Memory B cell (primary cell): Measurements from ENCODE around the gene GRK5.

ENCODE experiments used
- ATAC-seq: fragments of 150-1000 bp; cut with Tn5 transposase; 2 replicates; pipeline ENCODE4 v1.10.0; 2021; ENCODE audit warnings: low read depth, mild to moderate bottlenecking, moderate library complexity
- DNase-seq, 2 donors: peaks; one replicate each; pipeline ENCODE4 v3.0.0; 2022; ENCODE audit warnings: low spot score in 2 of 2
- H3K27ac Mint-ChIP-seq: one replicate; pipeline ENCODE4 v1.8.0; 2022; ENCODE audit warnings: mild to moderate bottlenecking, moderate library complexity, mixed read lengths
- H3K27me3 Mint-ChIP-seq: one replicate; pipeline ENCODE4 v1.8.0; 2022; ENCODE audit warnings: mixed read lengths
- H3K36me3 Mint-ChIP-seq: one replicate; pipeline ENCODE4 v1.8.0; 2022; ENCODE audit warnings: mild to moderate bottlenecking, mixed read lengths
- H3K4me1 Mint-ChIP-seq: one replicate; pipeline ENCODE4 v1.8.0; 2022; ENCODE audit warnings: mixed read lengths
- H3K4me3 Mint-ChIP-seq: one replicate; pipeline ENCODE4 v1.8.0; 2022; ENCODE audit warnings: mild to moderate bottlenecking, moderate library complexity, mixed read lengths
- H3K9me3 Mint-ChIP-seq: one replicate; pipeline ENCODE4 v1.8.0; 2022; ENCODE audit warnings: mixed read lengths

The GRK5 gene

GRCh38 chr10:119207366-119207666 lies at the start of gene GRK5:
TSS of gene GRK5 (plus strand) at chr10:119207571. CDS start at chr10:119207918, 347 bp downstream.
- peaks cover 19% of the 10 kb centered on the region for H3K4me1 Mint-ChIP-seq
- peak in 1 of 2 donors; percentile 96 for DNase-seq
- H3K27ac Mint-ChIP-seq: peak within 1 kb of the TSS; percentile 96
- H3K27me3 Mint-ChIP-seq: no peaks in the 10 kb centered on the region
- H3K9me3 Mint-ChIP-seq: no peaks in the 10 kb centered on the region
- ATAC-seq: peak; percentile 78
- peak within 1 kb of the TSS; percentile 98 for H3K4me3 Mint-ChIP-seq
- H3K36me3 Mint-ChIP-seq: no peaks in the 10 kb centered on the region

- ATAC-seq: no peak
- no peak overlapping the region for H3K27ac Mint-ChIP-seq
- no peak overlapping the region for H3K4me3 Mint-ChIP-seq
- H3K27me3 Mint-ChIP-seq: no peaks in the 10 kb centered on the region
- no peaks in the 10 kb centered on the region for H3K9me3 Mint-ChIP-seq
- H3K4me1 Mint-ChIP-seq: peaks cover 7% of the 10 kb centered on the region
- DNase-seq: no peak
- peaks cover 35% of the 10 kb centered on the region for H3K36me3 Mint-ChIP-seq
Measured at GRCh38 chr10:119159332-119159731, 48.0 kb upstream of the GRK5 start.

- peak overlapping the region; percentile 1 for H3K27ac Mint-ChIP-seq
- H3K27me3 Mint-ChIP-seq: no peaks in the 10 kb centered on the region
- ATAC-seq (no peak), DNase-seq (no peak)
- no peaks in the 10 kb centered on the region for H3K9me3 Mint-ChIP-seq
- peaks cover 18% of the 10 kb centered on the region for H3K36me3 Mint-ChIP-seq
- H3K4me1 Mint-ChIP-seq: peaks cover 11% of the 10 kb centered on the region
- H3K4me3 Mint-ChIP-seq: no peak overlapping the region
Measured at GRCh38 chr10:119161680-119162451, 45.5 kb upstream of the GRK5 start.

- H3K4me3 Mint-ChIP-seq: no peak overlapping the region
- DNase-seq (no peak), ATAC-seq (no peak)
- H3K27me3 Mint-ChIP-seq: no peaks in the 10 kb centered on the region
- peak overlapping the region; percentile 1 for H3K27ac Mint-ChIP-seq
- H3K9me3 Mint-ChIP-seq: no peaks in the 10 kb centered on the region
- H3K36me3 Mint-ChIP-seq: peaks cover 18% of the 10 kb centered on the region
- H3K4me1 Mint-ChIP-seq: peaks cover 11% of the 10 kb centered on the region
Measured at GRCh38 chr10:119162452-119163092, 44.8 kb upstream of the GRK5 start.

- DNase-seq (peak; percentile 75 to 83), ATAC-seq (peak; percentile 93)
- Mint-ChIP-seq H3K36me3 (peaks cover 20% of the 10 kb centered on the region), H3K27ac (peak within 1 kb of the TSS; percentile 94), H3K27me3 (no peaks in the 10 kb centered on the region), H3K4me3 (peak within 1 kb of the TSS; percentile 94), H3K9me3 (no peaks in the 10 kb centered on the region), H3K4me1 (peaks cover 11% of the 10 kb centered on the region)
Measured at GRCh38 chr10:119165171-119166117, 41.9 kb upstream of the GRK5 start, which contains the start of gene SFXN4. TSS of gene SFXN4 (minus strand) at chr10:119165714. CDS start at chr10:119165647, 67 bp downstream.

GRCh38 chr10:119166118-119166500 lies 41.3 kb upstream of the GRK5 start:
- Mint-ChIP-seq H3K27ac (peak overlapping the region; percentile 94), H3K36me3 (peaks cover 19% of the 10 kb centered on the region)

GRCh38 chr10:119166564-119166963 lies 40.8 kb upstream of the GRK5 start:
- Mint-ChIP-seq H3K27me3 (no peaks in the 10 kb centered on the region), H3K27ac (peak overlapping the region; percentile 94), H3K4me1 (peaks cover 11% of the 10 kb centered on the region), H3K9me3 (no peaks in the 10 kb centered on the region), H3K4me3 (peak overlapping the region; percentile 94), H3K36me3 (peaks cover 19% of the 10 kb centered on the region)
- DNase-seq (no peak), ATAC-seq (no peak)

More at GRCh38 chr10:119166118-119166500, 41.3 kb upstream of the GRK5 start:
- no peaks in the 10 kb centered on the region for H3K9me3 Mint-ChIP-seq
- peak overlapping the region; percentile 94 for H3K4me3 Mint-ChIP-seq
- peak; percentile 1 for ATAC-seq
- H3K27me3 Mint-ChIP-seq: no peaks in the 10 kb centered on the region
- peaks cover 11% of the 10 kb centered on the region for H3K4me1 Mint-ChIP-seq
- DNase-seq: no peak

- Mint-ChIP-seq H3K27me3 (no peaks in the 10 kb centered on the region), H3K27ac (peak overlapping the region; percentile 94), H3K4me1 (peaks cover 11% of the 10 kb centered on the region), H3K36me3 (peaks cover 20% of the 10 kb centered on the region), H3K9me3 (no peaks in the 10 kb centered on the region), H3K4me3 (peak overlapping the region; percentile 94)
- ATAC-seq: no peak
- DNase-seq: no peak
Measured at GRCh38 chr10:119167041-119167440, 40.3 kb upstream of the GRK5 start.

GRCh38 chr10:119174109-119174508 lies 33.3 kb upstream of the GRK5 start:
- Mint-ChIP-seq H3K9me3 (no peaks in the 10 kb centered on the region), H3K4me3 (no peak overlapping the region), H3K27ac (no peak overlapping the region), H3K27me3 (no peaks in the 10 kb centered on the region), H3K36me3 (peaks cover 26% of the 10 kb centered on the region), H3K4me1 (peaks cover 12% of the 10 kb centered on the region)
- no peak for ATAC-seq
- DNase-seq: no peak

GRCh38 chr10:119176166-119176565 lies 31.2 kb upstream of the GRK5 start:
- no peak overlapping the region for H3K27ac Mint-ChIP-seq
- no peak for ATAC-seq
- H3K9me3 Mint-ChIP-seq: no peaks in the 10 kb centered on the region
- peaks cover 12% of the 10 kb centered on the region for H3K4me1 Mint-ChIP-seq
- no peaks in the 10 kb centered on the region for H3K27me3 Mint-ChIP-seq
- DNase-seq: no peak
- no peak overlapping the region for H3K4me3 Mint-ChIP-seq
- H3K36me3 Mint-ChIP-seq: peaks cover 17% of the 10 kb centered on the region

- Mint-ChIP-seq H3K27me3 (no peaks in the 10 kb centered on the region), H3K4me3 (peak overlapping the region; percentile 100), H3K9me3 (no peaks in the 10 kb centered on the region), H3K27ac (peak overlapping the region; percentile 93), H3K4me1 (peaks cover 12% of the 10 kb centered on the region), H3K36me3 (peaks cover 8% of the 10 kb centered on the region)
- ATAC-seq: no peak
- DNase-seq: no peak
Measured at GRCh38 chr10:119177708-119178371, 29.5 kb upstream of the GRK5 start.

GRCh38 chr10:119178372-119179119 lies 28.8 kb upstream of the GRK5 start, which contains the start of gene PRDX3:
TSS of gene PRDX3 (minus strand) at chr10:119178812. CDS start at chr10:119178790, 22 bp downstream.
- peaks cover 8% of the 10 kb centered on the region for H3K36me3 Mint-ChIP-seq
- H3K27me3 Mint-ChIP-seq: no peaks in the 10 kb centered on the region
- peaks cover 12% of the 10 kb centered on the region for H3K4me1 Mint-ChIP-seq
- peak within 1 kb of the TSS; percentile 100 for H3K4me3 Mint-ChIP-seq
- peak; percentile 85 to 87 for DNase-seq
- no peaks in the 10 kb centered on the region for H3K9me3 Mint-ChIP-seq
- ATAC-seq: peak; percentile 99
- H3K27ac Mint-ChIP-seq: peak within 1 kb of the TSS; percentile 93
